ENCODE measurements around the gene CACNA1D.

DNA sequence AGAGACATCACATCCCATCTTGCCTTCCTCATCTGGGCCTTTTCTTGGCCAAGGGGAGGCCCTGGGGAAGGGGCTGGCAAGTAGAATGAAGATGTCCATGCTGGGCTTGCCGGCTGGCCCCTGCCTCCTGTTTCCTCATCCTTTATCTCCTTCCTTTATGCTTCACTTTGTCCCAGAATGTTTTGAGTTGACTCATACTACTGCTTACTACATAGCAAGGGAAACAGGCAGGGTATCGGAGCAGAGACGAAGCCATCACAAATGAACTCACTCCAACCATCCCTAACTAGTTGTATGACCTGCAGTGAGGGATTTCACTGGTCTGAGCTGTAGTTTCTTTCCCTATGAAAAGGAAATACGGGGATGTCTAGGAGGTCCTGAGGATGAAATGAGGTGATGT, 285.8 kb downstream of the CACNA1D start:
- no peak for TF ChIP-seq EGR1 (IDR thresholded peaks at IDR 0.05; ENCODE audit: low read depth)
- TF ChIP-seq, protein P1, sequence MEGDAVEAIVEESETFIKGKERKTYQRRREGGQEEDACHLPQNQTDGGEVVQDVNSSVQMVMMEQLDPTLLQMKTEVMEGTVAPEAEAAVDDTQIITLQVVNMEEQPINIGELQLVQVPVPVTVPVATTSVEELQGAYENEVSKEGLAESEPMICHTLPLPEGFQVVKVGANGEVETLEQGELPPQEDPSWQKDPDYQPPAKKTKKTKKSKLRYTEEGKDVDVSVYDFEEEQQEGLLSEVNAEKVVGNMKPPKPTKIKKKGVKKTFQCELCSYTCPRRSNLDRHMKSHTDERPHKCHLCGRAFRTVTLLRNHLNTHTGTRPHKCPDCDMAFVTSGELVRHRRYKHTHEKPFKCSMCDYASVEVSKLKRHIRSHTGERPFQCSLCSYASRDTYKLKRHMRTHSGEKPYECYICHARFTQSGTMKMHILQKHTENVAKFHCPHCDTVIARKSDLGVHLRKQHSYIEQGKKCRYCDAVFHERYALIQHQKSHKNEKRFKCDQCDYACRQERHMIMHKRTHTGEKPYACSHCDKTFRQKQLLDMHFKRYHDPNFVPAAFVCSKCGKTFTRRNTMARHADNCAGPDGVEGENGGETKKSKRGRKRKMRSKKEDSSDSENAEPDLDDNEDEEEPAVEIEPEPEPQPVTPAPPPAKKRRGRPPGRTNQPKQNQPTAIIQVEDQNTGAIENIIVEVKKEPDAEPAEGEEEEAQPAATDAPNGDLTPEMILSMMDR (IDR thresholded peaks at IDR 0.05 in 2 of 3, conservative IDR thresholded peaks at IDR 0.05 in 1 of 3; ENCODE audit: borderline replicate concordance in 1 of 3, insufficient read depth in 1 of 3, low read depth in 2 of 3, low read length in 2 of 3) = no peak
- no peak for TF ChIP-seq POLR2A (IDR thresholded peaks at IDR 0.05; ENCODE audit: borderline replicate concordance, extremely low read depth, insufficient read depth, insufficient read length)
- TF ChIP-seq, protein P2, sequence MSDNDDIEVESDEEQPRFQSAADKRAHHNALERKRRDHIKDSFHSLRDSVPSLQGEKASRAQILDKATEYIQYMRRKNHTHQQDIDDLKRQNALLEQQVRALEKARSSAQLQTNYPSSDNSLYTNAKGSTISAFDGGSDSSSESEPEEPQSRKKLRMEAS (IDR thresholded peaks at IDR 0.05) = no peak
- no peak for TF ChIP-seq EZH2phosphoT487 (IDR thresholded peaks at IDR 0.05; ENCODE audit: borderline replicate concordance)
- no peak for TF ChIP-seq EZH2 (IDR thresholded peaks at IDR 0.05)
- no peak for TF ChIP-seq YY1 (IDR thresholded peaks at IDR 0.05; ENCODE audit: extremely low read depth, insufficient replicate concordance, low read depth, low read length)
- no peak for TF ChIP-seq SRF (IDR thresholded peaks at IDR 0.05; ENCODE audit: low read depth)
- TF ChIP-seq POLR2AphosphoS5 (IDR thresholded peaks at IDR 0.05; ENCODE audit: low read depth, low read length) = no peak
- no peak for TF ChIP-seq RAD21 (IDR thresholded peaks at IDR 0.05; ENCODE audit: low read depth)
- no peak for TF ChIP-seq CEBPB (IDR thresholded peaks at IDR 0.05; ENCODE audit: low read depth)

All from HCT116 (cell line).